ENCODE results near the gene ROBO1. TPM values are rescaled to one million over a fixed set of nuclear protein-coding genes. Genes with fewer than 3 reads are reported as not detected.

Gene ROBO1
- total and polyA plus RNA-seq, 2 of the 13 experiments (the other 11 are each of a cell fraction or from before 2014, with no cell fraction given): 52.2 to 71.0 TPM

DNA sequence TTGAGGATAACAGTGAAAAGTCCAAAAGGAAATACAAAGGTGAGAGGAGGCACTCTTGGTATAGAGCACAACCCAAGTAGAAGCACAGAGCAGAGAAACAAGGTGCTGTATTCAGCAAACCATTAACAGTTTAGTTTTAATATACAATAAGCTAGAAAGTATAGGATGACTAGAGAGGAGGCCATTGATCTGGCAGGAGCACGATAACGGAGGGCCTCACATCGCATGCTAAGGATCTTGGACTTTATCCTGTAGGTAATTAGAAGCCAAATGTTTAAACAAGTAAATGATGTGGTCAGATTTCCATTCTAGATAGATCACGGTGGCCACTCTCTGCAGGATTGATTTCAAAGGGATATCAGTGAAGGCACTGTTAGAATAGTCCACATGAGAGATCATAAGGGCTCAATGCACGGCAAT lies 935.0 kb downstream of the ROBO1 start (continued):
- TF ChIP-seq ZNF652 (CRISPR knock-in tag; IDR thresholded peaks at IDR 0.05; ENCODE audit: borderline replicate concordance, low read depth) (no peak), HNRNPUL1 (IDR thresholded peaks at IDR 0.05; ENCODE audit: low read depth, low read length) (no peak), RBAK (CRISPR knock-in tag; IDR thresholded peaks at IDR 0.05) (no peak), STAG1 (CRISPR knock-in tag; IDR thresholded peaks at IDR 0.05) (0 out of 2 replicates have a peak, but pooled peaks have one; percentile 21), LCORL (IDR thresholded peaks at IDR 0.05) (no peak), LCORL (CRISPR knock-in tag; IDR thresholded peaks at IDR 0.05) (0 out of 2 replicates have a peak, but pooled peaks have one; percentile 30), PPARG (CRISPR knock-in tag; conservative IDR thresholded peaks at IDR 0.05) (peak; percentile 47; the same call in 1 of the 2 replicates), FOSL1 (CRISPR knock-in tag; IDR thresholded peaks at IDR 0.05; ENCODE audit: borderline replicate concordance) (no peak), BRD4 (CRISPR knock-in tag; IDR thresholded peaks at IDR 0.05) (peak; percentile 69; the same call in 1 of the 2 replicates), GPN1 (CRISPR knock-in tag; IDR thresholded peaks at IDR 0.05; ENCODE audit: borderline replicate concordance) (no peak), RAD51 (IDR thresholded peaks at IDR 0.05; ENCODE audit: borderline replicate concordance) (no peak), CEBPG (CRISPR knock-in tag; IDR thresholded peaks at IDR 0.05) (peak; percentile 46), SATB2 (CRISPR knock-in tag; IDR thresholded peaks at IDR 0.05) (no peak), ZNF605 (CRISPR knock-in tag; IDR thresholded peaks at IDR 0.05) (no peak), DPF2 (CRISPR knock-in tag; IDR thresholded peaks at IDR 0.05; ENCODE audit: borderline replicate concordance, low read depth) (peak; percentile 70; the same call in 1 of the 2 replicates), ZNF737 (CRISPR knock-in tag; IDR thresholded peaks at IDR 0.05; ENCODE audit: borderline replicate concordance) (no peak), ZSCAN20 (CRISPR knock-in tag; IDR thresholded peaks at IDR 0.05; ENCODE audit: borderline replicate concordance) (no peak), HDAC1 (CRISPR knock-in tag; IDR thresholded peaks at IDR 0.05) (peak; percentile 68), SOX13 (IDR thresholded peaks at IDR 0.05) (no peak), SOX13 (CRISPR knock-in tag; conservative IDR thresholded peaks at IDR 0.05 in 1 of 2, IDR thresholded peaks at IDR 0.05 in 1 of 2) (peak in 1 of 2 experiments; percentile 78; a peak in 2 of 4 replicates), GATAD2A (CRISPR knock-in tag; IDR thresholded peaks at IDR 0.05) (peak; percentile 89), HDAC2 (CRISPR knock-in tag; IDR thresholded peaks at IDR 0.05) (peak; percentile 82), JUND (CRISPR knock-in tag; IDR thresholded peaks at IDR 0.05) (no peak), KMT2B (CRISPR knock-in tag; IDR thresholded peaks at IDR 0.05) (no peak), MIER2 (CRISPR knock-in tag; IDR thresholded peaks at IDR 0.05) (no peak), TEAD2 (CRISPR knock-in tag; IDR thresholded peaks at IDR 0.05) (no peak)
- TF ChIP-seq, protein P1, sequence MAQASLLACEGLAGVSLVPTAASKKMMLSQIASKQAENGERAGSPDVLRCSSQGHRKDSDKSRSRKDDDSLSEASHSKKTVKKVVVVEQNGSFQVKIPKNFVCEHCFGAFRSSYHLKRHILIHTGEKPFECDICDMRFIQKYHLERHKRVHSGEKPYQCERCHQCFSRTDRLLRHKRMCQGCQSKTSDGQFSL (CRISPR knock-in tag; IDR thresholded peaks at IDR 0.05): no peak
- TF ChIP-seq, protein P2, sequence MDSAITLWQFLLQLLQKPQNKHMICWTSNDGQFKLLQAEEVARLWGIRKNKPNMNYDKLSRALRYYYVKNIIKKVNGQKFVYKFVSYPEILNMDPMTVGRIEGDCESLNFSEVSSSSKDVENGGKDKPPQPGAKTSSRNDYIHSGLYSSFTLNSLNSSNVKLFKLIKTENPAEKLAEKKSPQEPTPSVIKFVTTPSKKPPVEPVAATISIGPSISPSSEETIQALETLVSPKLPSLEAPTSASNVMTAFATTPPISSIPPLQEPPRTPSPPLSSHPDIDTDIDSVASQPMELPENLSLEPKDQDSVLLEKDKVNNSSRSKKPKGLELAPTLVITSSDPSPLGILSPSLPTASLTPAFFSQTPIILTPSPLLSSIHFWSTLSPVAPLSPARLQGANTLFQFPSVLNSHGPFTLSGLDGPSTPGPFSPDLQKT (CRISPR knock-in tag; IDR thresholded peaks at IDR 0.05; ENCODE audit: borderline replicate concordance): no peak
- TF ChIP-seq, protein P3, sequence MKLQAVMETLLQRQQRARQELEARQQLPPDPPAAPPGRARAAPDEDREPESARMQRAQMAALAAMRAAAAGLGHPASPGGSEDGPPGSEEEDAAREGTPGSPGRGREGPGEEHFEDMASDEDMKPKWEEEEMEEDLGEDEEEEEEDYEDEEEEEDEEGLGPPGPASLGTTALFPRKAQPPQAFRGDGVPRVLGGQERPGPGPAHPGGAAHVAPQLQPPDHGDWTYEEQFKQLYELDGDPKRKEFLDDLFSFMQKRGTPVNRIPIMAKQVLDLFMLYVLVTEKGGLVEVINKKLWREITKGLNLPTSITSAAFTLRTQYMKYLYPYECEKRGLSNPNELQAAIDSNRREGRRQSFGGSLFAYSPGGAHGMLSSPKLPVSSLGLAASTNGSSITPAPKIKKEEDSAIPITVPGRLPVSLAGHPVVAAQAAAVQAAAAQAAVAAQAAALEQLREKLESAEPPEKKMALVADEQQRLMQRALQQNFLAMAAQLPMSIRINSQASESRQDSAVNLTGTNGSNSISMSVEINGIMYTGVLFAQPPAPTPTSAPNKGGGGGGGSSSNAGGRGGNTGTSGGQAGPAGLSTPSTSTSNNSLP (IDR thresholded peaks at IDR 0.05; ENCODE audit: low read depth, low read length): peak; percentile 99
- TF ChIP-seq, protein P4, sequence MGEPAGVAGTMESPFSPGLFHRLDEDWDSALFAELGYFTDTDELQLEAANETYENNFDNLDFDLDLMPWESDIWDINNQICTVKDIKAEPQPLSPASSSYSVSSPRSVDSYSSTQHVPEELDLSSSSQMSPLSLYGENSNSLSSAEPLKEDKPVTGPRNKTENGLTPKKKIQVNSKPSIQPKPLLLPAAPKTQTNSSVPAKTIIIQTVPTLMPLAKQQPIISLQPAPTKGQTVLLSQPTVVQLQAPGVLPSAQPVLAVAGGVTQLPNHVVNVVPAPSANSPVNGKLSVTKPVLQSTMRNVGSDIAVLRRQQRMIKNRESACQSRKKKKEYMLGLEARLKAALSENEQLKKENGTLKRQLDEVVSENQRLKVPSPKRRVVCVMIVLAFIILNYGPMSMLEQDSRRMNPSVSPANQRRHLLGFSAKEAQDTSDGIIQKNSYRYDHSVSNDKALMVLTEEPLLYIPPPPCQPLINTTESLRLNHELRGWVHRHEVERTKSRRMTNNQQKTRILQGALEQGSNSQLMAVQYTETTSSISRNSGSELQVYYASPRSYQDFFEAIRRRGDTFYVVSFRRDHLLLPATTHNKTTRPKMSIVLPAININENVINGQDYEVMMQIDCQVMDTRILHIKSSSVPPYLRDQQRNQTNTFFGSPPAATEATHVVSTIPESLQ (CRISPR knock-in tag; conservative IDR thresholded peaks at IDR 0.05): no peak
